Cerebellar nuclear complex (tissue), 1 donor: Measurements from ENCODE around the gene SLAMF1.
"Not testable (repeated sequence)": the region's sequence is repeated elsewhere in the genome, so short reads cannot be mapped to it uniquely, and the experiment has no call there.

Source experiments
- DNase-seq, 2 experiments: peaks; one replicate each; lab custom pipeline; 2025; lab: John Stamatoyannopoulos, UW

The SLAMF1 gene

DNA sequence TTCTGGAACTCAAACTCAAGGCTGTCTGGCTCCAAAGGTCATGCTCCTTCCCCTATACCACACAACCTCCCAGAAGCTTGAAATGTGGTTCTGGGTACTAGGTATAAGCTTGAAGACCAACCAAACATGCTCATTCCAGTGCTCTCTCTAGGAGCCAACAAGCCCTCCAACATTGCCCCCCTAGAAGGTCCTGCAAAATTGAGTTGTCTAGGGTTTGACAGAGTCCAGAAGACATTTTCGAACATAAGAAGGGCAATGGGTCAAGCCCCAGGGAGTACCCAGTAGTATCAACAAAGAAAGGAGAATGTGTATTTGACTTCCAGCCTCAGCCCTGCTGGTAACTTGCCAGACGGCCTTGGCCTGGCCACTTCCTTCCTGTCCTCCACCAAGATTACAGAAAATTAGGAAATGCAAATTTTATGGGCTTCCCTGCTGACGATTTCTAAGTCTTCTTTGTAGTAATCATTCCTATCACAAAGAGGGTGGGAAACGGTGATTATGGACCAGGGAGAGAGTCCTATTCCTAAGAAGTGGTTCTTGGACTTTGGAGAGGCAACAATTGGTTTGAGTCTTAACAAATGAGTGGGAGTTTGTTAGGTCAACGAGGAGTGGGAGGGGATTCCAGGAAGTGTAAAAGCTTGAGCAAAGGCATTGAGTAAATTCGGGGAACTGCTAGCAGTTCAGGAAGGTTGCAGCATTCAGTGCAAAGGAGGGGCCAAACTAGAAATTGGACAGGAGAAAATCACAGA lies 18.7 kb upstream of the SLAMF1 start:
- DNase-seq = no peak

DNA sequence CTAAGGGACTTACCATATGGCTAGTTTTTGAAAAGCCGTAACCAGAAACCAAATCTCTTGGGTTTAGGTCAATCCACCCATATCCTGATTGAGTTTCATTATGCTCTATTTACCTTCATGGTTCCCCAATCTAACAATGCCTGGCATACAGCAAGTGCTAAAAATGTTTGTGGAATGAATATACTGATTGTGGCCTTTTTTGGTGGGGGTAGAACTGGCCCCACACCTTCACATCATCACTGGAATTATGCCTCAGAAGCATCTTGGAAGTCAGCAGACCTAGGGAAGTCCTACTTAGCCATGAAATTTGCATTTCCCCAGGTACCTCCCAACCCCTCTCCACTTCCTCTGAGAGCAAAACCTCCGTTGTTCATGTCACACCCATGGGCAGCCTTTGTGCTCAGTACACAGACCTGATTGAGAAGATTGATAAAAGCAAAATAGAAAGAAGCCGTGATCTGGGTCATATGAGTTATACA lies 17.8 kb upstream of the SLAMF1 start:
- no peak for DNase-seq

- no peak for DNase-seq
Observed at GRCh38 chr1:160662910-160663309, 16.1 kb upstream of the SLAMF1 start.

GRCh38 chr1:160659566-160659965 lies 12.7 kb upstream of the SLAMF1 start:
- DNase-seq = no peak

GRCh38 chr1:160658814-160659193 lies 12.0 kb upstream of the SLAMF1 start:
- no peak for DNase-seq

DNA sequence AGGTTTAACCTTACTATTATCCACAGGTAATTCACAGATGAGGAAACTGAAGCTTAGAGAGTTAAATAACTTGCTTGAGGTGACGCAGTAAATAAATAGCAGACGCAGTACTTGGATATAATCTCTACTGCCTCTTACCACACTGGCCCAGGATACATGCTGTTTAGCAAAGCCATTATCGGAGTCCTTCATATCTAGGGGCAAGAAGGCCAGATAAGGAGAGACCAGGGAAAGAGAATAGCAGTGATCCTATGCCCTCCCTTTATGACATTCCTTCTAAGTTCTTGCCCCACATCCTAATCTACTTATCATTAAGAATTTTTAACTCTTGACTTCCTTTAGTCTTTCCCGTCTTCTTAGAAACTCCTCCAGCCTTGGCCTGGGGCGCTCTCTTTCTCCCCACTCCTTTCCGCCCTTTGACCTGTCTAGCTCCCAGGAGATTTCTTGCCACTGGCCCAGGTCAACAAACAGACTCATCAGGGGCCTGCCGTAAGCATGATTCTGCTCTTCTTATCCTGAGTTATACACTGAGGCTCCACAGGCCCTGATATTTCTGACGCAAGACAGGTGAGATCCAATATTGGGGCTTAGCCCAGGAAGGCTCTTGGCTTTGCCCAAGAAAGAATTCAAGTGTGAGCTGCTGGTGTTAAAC lies 11.4 kb upstream of the SLAMF1 start:
- DNase-seq = no peak

DNA sequence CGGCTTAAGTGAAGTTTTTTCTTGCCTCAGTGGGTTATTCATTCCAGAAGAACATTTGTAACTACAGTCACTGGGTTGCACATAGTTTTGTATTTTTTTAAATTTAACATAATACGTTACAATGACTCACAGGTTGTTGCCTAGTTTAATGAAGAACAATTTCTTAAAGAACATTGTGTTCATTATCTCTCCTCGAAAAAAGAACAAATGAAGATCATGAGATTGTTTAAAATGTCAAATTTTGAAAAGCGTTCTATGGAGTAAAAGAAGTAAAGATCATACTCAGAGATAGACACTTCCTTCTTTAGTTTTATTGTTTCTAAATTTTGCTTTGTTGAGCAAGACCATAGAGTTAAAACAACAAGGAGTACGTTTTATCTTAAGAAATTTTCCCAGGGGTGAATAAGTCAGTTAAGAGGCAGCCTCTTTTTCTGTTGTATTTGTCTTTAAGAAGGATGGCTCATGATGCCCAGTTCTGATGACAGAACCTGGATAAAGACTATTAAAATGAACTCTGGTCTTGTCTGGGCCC lies 10.5 kb upstream of the SLAMF1 start:
- DNase-seq = no peak

GRCh38 chr1:160656737-160657136 lies 9.9 kb upstream of the SLAMF1 start:
- DNase-seq = no peak

DNA sequence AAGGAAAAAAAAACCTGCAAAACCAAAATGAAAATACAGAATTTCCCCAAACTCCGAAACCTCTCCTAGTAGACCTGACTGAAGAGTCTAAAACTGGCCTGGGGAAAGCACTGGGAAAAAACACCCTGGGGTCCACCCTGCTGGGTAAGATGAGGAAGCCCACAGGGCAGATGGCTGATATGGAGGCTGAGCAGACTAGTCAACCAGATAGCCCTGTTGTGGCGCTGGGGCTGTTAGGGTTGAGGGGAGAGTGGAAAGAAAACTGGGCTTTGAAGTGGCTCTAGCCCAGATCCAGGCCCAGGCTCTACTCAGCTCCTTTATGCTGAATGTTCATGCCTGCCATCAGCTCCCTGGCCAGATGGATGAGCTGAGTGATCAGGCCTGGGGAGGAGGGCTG lies 6.8 kb upstream of the SLAMF1 start:
- DNase-seq = no peak

GRCh38 chr1:160652924-160653619 lies 6.2 kb upstream of the SLAMF1 start:
- DNase-seq = no peak

DNA sequence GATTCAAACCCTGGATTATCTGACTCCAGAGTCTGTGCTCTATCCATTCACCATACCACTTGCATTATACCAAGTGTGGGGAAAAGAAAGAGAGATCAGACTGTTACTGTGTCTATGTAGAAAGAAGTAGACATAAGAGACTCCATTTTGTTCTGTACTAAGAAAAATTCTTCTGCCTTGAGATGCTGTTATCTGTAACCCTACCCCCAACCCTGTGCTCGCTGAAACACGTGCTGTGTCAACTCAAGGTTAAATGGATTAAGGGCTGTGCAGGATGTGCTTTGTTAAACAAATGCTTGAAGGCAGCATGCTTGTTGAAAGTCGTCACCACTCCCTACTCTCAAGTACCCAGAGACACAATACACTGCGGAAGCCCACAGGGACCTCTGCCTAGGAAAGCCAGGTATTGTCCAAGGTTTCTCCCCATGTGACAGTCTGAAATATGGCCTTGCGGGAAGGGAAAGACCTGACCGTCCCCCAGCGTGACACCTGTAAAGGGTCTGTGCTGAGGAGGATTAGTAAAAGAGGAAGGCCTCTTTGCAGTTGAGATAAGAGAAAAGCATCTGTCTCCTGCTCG lies 5.3 kb upstream of the SLAMF1 start:
- not testable (repeated sequence) for DNase-seq

DNA sequence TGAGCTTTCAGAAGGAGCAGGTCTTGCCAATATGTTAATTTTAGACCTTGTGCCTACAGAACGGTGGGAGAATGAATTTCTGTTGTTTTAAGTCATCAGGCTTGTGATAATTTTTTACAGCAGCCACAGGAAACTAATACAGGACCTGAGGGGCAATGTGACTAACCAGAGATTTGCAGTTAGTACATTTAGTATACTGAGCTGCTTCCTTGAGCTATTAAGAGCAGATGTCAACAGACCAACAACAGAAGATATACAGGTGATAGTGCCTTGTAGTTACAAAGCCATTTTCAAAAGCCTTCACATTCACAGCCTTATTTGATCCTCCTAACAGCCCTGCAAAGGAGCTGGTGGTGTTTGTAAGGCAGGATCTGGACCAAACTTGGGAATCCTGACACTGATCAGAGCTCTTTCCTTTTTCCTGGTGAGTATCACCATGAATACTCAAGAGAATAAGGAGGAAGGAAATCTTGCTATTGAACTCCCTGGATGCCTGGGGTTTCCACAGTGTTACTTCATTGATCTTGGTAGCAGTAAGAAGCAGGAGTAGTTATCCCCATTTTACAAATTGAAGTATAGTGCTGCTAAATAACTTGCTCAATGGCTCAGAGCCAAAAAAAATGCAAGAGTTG lies 4.7 kb upstream of the SLAMF1 start:
- DNase-seq = no peak

- DNase-seq = no peak
Observed at GRCh38 chr1:160647329-160647720, 481 bp upstream of the SLAMF1 start.

DNA sequence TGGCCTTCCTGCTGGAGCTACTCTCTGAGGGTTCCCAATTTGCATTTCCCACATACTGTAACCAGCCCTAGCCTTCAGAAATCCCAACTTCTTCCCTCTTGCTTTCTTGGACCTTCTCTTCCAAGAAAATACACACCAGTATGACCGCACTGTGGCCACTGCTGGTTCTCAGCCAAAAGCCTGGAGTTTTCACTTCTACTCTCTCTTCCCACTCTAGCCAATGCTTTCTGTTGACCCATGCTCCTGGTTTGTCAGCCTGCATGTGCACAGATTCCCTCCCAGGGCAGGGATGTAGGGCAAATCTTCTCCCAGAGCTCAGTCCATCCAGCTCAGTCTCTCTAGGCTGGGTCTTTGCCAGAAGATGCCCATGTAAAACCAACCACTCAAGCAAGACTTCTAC lies 664 bp downstream of the SLAMF1 start:
- DNase-seq = no peak

- no peak for DNase-seq
Observed at GRCh38 chr1:160645386-160646130, 1.3 kb downstream of the SLAMF1 start.

- no peak for DNase-seq
Observed at GRCh38 chr1:160644399-160644798, 2.4 kb downstream of the SLAMF1 start.

DNA sequence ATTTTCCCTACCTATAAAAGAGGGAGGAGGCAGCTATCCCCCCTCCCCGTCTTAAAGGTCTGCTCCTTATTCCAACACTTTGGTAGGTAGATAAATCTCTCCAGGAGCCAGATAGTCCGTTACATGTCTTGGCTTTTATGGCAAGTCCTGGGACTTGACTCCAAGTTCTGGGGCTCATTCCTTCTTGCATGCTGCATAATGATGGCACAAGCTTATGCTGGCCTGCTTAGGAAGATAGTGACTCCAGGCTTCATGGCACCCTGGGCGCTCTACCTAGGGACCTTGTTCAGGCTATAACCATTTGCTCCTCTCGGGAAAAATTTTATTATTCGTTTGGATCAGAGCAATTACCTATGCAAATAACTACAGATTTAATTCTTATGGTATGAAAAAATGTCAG lies 3.7 kb downstream of the SLAMF1 start:
- DNase-seq = no peak

- DNase-seq = no peak
Observed at GRCh38 chr1:160642281-160642644, 4.6 kb downstream of the SLAMF1 start.

GRCh38 chr1:160641323-160642280 lies 5.2 kb downstream of the SLAMF1 start:
- DNase-seq = no peak
